Activated effector memory CD4-positive, alpha-beta T cell treated with anti-CD3 and anti-CD28 coated beads, Interleukin-2, amount 50 U/mL, for 16 hours (primary cell): ENCODE data around the gene GLG1.
"Not testable (repeated sequence)": the region's sequence is repeated elsewhere in the genome, so short reads cannot be mapped to it uniquely, and the experiment has no call there.

Source experiments
- DNase-seq: peaks from one replicate; pipeline ENCODE4 v3.0.0-alpha.2; 2020

The GLG1 gene

GRCh38 chr16:74524117-74524516, 82.8 kb downstream of the GLG1 start:
- DNase-seq: no peak

- not testable (repeated sequence) for DNase-seq
Observed at GRCh38 chr16:74523706-74524105, 83.2 kb downstream of the GLG1 start.

GRCh38 chr16:74522160-74522559, 84.8 kb downstream of the GLG1 start:
- no peak for DNase-seq

GRCh38 chr16:74521691-74522090, 85.2 kb downstream of the GLG1 start:
- DNase-seq: no peak

- DNase-seq: not testable (repeated sequence)
Observed at GRCh38 chr16:74518934-74519333, 88.0 kb downstream of the GLG1 start.

GRCh38 chr16:74511961-74512360, 95.0 kb downstream of the GLG1 start:
- no peak for DNase-seq

- DNase-seq: no peak
Observed at GRCh38 chr16:74505011-74505410, 101.9 kb downstream of the GLG1 start.

GRCh38 chr16:74503412-74503811, 103.5 kb downstream of the GLG1 start:
- no peak for DNase-seq

- no peak for DNase-seq
Observed at GRCh38 chr16:74501484-74502478, 105.1 kb downstream of the GLG1 start.

- DNase-seq: no peak
Observed at GRCh38 chr16:74500907-74501306, 106.0 kb downstream of the GLG1 start.

- DNase-seq: no peak
Observed at GRCh38 chr16:74499114-74499513, 107.8 kb downstream of the GLG1 start.

GRCh38 chr16:74497761-74498160, 109.2 kb downstream of the GLG1 start:
- no peak for DNase-seq

- no peak for DNase-seq
Observed at GRCh38 chr16:74496054-74496453, 110.9 kb downstream of the GLG1 start.

GRCh38 chr16:74492976-74493375, 113.9 kb downstream of the GLG1 start:
- no peak for DNase-seq

- no peak for DNase-seq
Observed at GRCh38 chr16:74487634-74488495, 119.0 kb downstream of the GLG1 start.

GRCh38 chr16:74485916-74486315, 121.0 kb downstream of the GLG1 start:
- no peak for DNase-seq

- no peak for DNase-seq
Observed at GRCh38 chr16:74480150-74481029, 126.5 kb downstream of the GLG1 start.

- DNase-seq: no peak
Observed at GRCh38 chr16:74477226-74477625, 129.7 kb downstream of the GLG1 start.

- DNase-seq: no peak
Observed at GRCh38 chr16:74474416-74474815, 132.5 kb downstream of the GLG1 start.

GRCh38 chr16:74472540-74472939, 134.4 kb downstream of the GLG1 start:
- DNase-seq: no peak

GRCh38 chr16:74472010-74472409, 134.9 kb downstream of the GLG1 start:
- DNase-seq: no peak

- DNase-seq: no peak
Observed at GRCh38 chr16:74469946-74470478, 136.9 kb downstream of the GLG1 start.
